ENCODE results near the gene GAS5.

The GAS5 gene

GRCh38 chr1:173869021-173869359, 1.2 kb upstream of the GAS5 start:
- no peak for TF ChIP-seq CTCF (IDR thresholded peaks at IDR 0.05)

- no peak for TF ChIP-seq CTCF (IDR thresholded peaks at IDR 0.05)
These were observed 654 bp upstream of the GAS5 start, which contains the start of gene ZBTB37 for GRCh38 chr1:173868266-173869020. ZBTB37 (plus strand) TSS chr1:173868380; CDS start chr1:173870226, 1,846 bp downstream.

GRCh38 chr1:173867141-173867752, 542 bp downstream of the GAS5 start:
- no peak for TF ChIP-seq CTCF (IDR thresholded peaks at IDR 0.05)

- TF ChIP-seq CTCF (IDR thresholded peaks at IDR 0.05) = no peak
These were observed 1.2 kb downstream of the GAS5 start for GRCh38 chr1:173866413-173867115.

GRCh38 chr1:173865468-173866164, 2.2 kb downstream of the GAS5 start:
- no peak for TF ChIP-seq CTCF (IDR thresholded peaks at IDR 0.05)

GRCh38 chr1:173864179-173864867, 3.5 kb downstream of the GAS5 start:
- TF ChIP-seq CTCF (IDR thresholded peaks at IDR 0.05) = no peak

All from LNCAP (cell line).